Mucosa of gallbladder (tissue), 1 donor: ENCODE data around the gene CHKB. TPM values are rescaled to one million over a fixed set of nuclear protein-coding genes. Genes with fewer than 3 reads are reported as not detected.
"Not testable (repeated sequence)": the region's sequence is repeated elsewhere in the genome, so short reads cannot be mapped to it uniquely, and the experiment has no call there.

Experiments used
- DNase-seq: peaks from one replicate; pipeline ENCODE4 v3.0.0-alpha.2; 2020; ENCODE audit warnings: low spot score
- total RNA-seq: library from RNA; stranded (reverse); gene quantifications from one replicate; pipeline ENCODE4 v1.2.1, GENCODE V29; 2021
- donor health status: DM: no; HTN: no; CAD: no.

Gene CHKB
- total RNA-seq, 1 donor from 2014 or later: 106 TPM

- DNase-seq: no peak
Observed at GRCh38 chr22:50612528-50613221, 30.0 kb upstream of the CHKB start.

- DNase-seq: no peak
Observed at GRCh38 chr22:50612168-50612527, 29.5 kb upstream of the CHKB start.

- no peak for DNase-seq
Observed at GRCh38 chr22:50611341-50612060, 28.9 kb upstream of the CHKB start.

- no peak for DNase-seq
Observed at GRCh38 chr22:50610581-50610980, 27.9 kb upstream of the CHKB start.

GRCh38 chr22:50610041-50610451, 27.4 kb upstream of the CHKB start:
- no peak for DNase-seq

GRCh38 chr22:50609599-50609998, 26.9 kb upstream of the CHKB start:
- DNase-seq: no peak

- no peak for DNase-seq
Observed at GRCh38 chr22:50608996-50609395, 26.3 kb upstream of the CHKB start.

- DNase-seq: not testable (repeated sequence)
Observed at GRCh38 chr22:50608058-50608840, 25.6 kb upstream of the CHKB start.

GRCh38 chr22:50607659-50608020, 25.0 kb upstream of the CHKB start:
- DNase-seq: no peak

- DNase-seq: no peak
Observed at GRCh38 chr22:50606946-50607658, 24.5 kb upstream of the CHKB start.

GRCh38 chr22:50606165-50606945, 23.7 kb upstream of the CHKB start:
- DNase-seq: no peak

GRCh38 chr22:50605613-50606074, 23.0 kb upstream of the CHKB start:
- DNase-seq: no peak

GRCh38 chr22:50605002-50605612, 22.5 kb upstream of the CHKB start:
- no peak for DNase-seq

- no peak for DNase-seq
Observed at GRCh38 chr22:50604256-50605001, 21.8 kb upstream of the CHKB start.

- DNase-seq: no peak
Observed at GRCh38 chr22:50603511-50604255, 21.0 kb upstream of the CHKB start.

GRCh38 chr22:50602338-50602700, 19.7 kb upstream of the CHKB start:
- no peak for DNase-seq

GRCh38 chr22:50601669-50602337, 19.2 kb upstream of the CHKB start:
- no peak for DNase-seq

GRCh38 chr22:50600967-50601668, 18.5 kb upstream of the CHKB start:
- DNase-seq: no peak
